Loucy (cell line): ENCODE results near the gene SEC16B.

Source experiments
- CTCF ChIP-seq: fragments of 200-600 bp; sonication (generic); conservative IDR thresholded peaks from 2 replicates; pipeline ENCODE4 v1.5.1; 2014; ENCODE audit warnings: mild to moderate bottlenecking, antibody characterized with exemption, low read length
- EZH2phosphoT487 ChIP-seq: fragments of 200-600 bp; IDR thresholded peaks from 2 replicates; pipeline ENCODE4 v1.6.1; 2018; ENCODE audit warnings: antibody characterized with exemption, mild to moderate bottlenecking, moderate library complexity, borderline replicate concordance

GRCh38 chr1:178017517-178017916 lies 47.7 kb upstream of the SEC16B start:
- TF ChIP-seq CTCF (no peak), EZH2phosphoT487 (no peak)
